Measurements from ENCODE around the gene SERPINA10.

SERPINA10 gene

DNA sequence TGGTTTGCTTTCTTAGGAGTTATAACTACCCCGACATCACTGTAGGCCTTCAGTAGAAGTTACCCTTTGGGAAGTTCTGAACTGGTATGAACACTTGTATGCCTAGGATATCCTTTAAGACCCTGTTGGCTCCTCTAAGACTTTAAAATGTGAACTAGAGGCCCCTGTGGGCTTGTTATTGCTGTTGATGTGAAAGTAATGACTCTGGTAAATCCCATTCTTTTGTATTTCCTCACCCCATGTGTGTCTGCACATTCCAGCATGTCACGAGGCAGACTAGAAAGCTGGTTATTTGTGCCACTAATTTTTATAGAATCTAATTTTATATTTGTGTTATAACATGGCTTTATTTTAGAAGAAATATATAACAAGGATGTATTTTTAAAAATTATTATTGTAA, 48.9 kb downstream of the SERPINA10 start:
- TF ChIP-seq, protein P1, sequence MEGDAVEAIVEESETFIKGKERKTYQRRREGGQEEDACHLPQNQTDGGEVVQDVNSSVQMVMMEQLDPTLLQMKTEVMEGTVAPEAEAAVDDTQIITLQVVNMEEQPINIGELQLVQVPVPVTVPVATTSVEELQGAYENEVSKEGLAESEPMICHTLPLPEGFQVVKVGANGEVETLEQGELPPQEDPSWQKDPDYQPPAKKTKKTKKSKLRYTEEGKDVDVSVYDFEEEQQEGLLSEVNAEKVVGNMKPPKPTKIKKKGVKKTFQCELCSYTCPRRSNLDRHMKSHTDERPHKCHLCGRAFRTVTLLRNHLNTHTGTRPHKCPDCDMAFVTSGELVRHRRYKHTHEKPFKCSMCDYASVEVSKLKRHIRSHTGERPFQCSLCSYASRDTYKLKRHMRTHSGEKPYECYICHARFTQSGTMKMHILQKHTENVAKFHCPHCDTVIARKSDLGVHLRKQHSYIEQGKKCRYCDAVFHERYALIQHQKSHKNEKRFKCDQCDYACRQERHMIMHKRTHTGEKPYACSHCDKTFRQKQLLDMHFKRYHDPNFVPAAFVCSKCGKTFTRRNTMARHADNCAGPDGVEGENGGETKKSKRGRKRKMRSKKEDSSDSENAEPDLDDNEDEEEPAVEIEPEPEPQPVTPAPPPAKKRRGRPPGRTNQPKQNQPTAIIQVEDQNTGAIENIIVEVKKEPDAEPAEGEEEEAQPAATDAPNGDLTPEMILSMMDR (IDR thresholded peaks at IDR 0.05; ENCODE audit: low read depth, low read length, missing control alignments), result no peak
- no peak overlapping the region for H3K4me3 ChIP-seq (ENCODE audit: low read depth, low read length)
- DNase-seq (ENCODE audit: low read depth), result no peak

DNA sequence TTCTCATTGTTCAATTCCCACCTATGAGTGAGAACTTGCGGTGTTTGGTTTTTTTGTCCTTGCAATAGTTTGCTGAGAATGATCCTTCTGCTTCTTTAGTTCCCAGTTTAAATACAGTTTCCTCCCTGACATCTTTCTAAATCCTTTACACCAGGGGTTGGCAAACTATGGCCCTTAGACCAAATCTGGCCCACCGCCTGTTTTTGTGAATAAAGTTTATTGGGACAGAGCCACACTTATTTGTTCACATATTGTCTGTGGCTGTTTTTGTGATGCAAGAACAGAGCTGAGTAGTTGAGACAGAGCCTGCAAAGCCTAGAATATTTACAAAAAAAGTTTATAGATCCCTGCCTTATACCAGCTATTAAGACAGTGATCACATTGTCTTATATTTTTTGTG, 53.7 kb downstream of the SERPINA10 start:
- DNase-seq (ENCODE audit: low read depth), result no peak
- H3K4me3 ChIP-seq (ENCODE audit: low read depth, low read length), result no peak overlapping the region

DNA sequence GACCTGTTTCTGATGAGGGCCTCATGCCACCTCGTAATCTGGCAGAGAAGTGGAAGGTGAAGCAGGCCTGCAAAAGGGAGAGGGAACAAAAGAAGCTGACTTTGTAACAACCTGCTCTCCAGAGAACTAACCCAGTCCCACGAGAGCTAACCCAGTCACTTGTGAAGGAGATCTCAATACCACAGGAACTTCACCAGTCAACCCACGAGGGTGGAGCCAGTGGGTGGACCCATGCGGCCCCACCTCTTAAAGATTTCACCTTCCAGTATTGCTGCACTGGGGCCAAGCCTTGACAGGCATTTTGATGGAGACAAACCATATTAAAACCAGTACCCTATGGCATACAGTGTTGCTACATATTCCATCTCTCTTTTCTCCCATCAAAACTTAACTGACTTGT, 55.1 kb downstream of the SERPINA10 start:
- H3K4me3 ChIP-seq (ENCODE audit: low read depth, low read length), result no peak overlapping the region
- no peak for DNase-seq (ENCODE audit: low read depth)
- TF ChIP-seq, protein P1 (IDR thresholded peaks at IDR 0.05; ENCODE audit: low read depth, low read length, missing control alignments), result no peak

More for the DNA sequence above, 53.7 kb downstream of the SERPINA10 start:
- TF ChIP-seq, protein P1 (IDR thresholded peaks at IDR 0.05; ENCODE audit: low read depth, low read length, missing control alignments), result no peak

DNA sequence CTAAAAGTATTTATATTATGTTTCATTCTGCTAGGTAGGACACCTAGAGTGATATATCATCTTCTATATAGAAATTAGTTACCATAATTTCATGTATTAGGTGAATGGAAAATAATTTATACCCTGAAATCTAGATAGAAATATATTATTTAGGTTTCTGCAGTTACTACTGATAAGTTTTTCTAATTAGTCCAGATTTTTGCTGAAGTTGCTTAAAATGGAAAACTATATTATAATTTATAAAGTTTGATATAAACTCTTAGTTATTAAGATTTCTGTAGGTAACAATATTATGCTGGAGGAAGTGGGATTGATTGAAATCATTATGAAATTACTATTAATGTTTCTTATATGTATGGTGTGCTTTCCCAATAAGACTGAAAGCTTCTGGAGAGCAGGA, 56.0 kb downstream of the SERPINA10 start:
- TF ChIP-seq, protein P1 (IDR thresholded peaks at IDR 0.05; ENCODE audit: low read depth, low read length, missing control alignments), result no peak
- H3K4me3 ChIP-seq (ENCODE audit: low read depth, low read length), result no peak overlapping the region
- DNase-seq (ENCODE audit: low read depth), result no peak

All from GM12864 (cell line).